OCI-LY7 (cell line): ENCODE measurements around the gene FNDC1. TPM values are rescaled to one million over a fixed set of nuclear protein-coding genes. Genes with fewer than 3 reads are reported as not detected.

Source experiments
- BruUV-seq: library from RNA; stranded (reverse); fragments of 400-500 nt; replicated peaks from 2 replicates; lab custom pipeline; 2021; lab: Mats Ljungman, UMichigan
- CTCF ChIA-PET: fragments of 300-600 bp; sonication (Branson Sonifier 250); formaldehyde crosslinking; loops from one replicate; lab custom pipeline; 2022; ENCODE audit warnings: antibody characterized with exemption; ENCODE audit not compliant: unreplicated experiment; lab: Charles Lee
- POLR2A ChIA-PET: fragments of 300-600 bp; sonication (Branson Sonifier 250); formaldehyde crosslinking; loops from one replicate; lab custom pipeline; 2022; ENCODE audit warnings: antibody characterized with exemption; lab: Charles Lee
- DNase-seq: peaks from one replicate; pipeline ENCODE4 v3.0.0-alpha.2; 2015; ENCODE audit warnings: low spot score
- H2AFZ ChIP-seq: fragments of 200-600 bp; sonication (generic), shearing (Covaris generic); 2 replicates; pipeline ENCODE4 v1.6.1; 2014; ENCODE audit warnings: mild to moderate bottlenecking, antibody characterized with exemption, low read length, moderate library complexity
- H3K27ac ChIP-seq: fragments of 200-600 bp; sonication (generic); 2 replicates; pipeline ENCODE4 v1.5.1; 2014; ENCODE audit warnings: mixed run types, low read depth, mild to moderate bottlenecking, moderate library complexity, low read length, inconsistent platforms; ENCODE audit not compliant: poor library complexity, severe bottlenecking
- H3K36me3 ChIP-seq: fragments of 200-600 bp; sonication (generic); 2 replicates; pipeline ENCODE4 v1.6.1; 2014; ENCODE audit warnings: mild to moderate bottlenecking, antibody characterized with exemption, low read length, moderate library complexity, mixed read lengths; ENCODE audit not compliant: insufficient read depth
- H3K4me1 ChIP-seq: fragments of 200-600 bp; sonication (generic); 2 replicates; pipeline ENCODE4 v1.5.1; 2014; ENCODE audit warnings: mild to moderate bottlenecking, low read length; ENCODE audit not compliant: insufficient read depth, poor library complexity, severe bottlenecking
- H3K4me2 ChIP-seq: fragments of 200-600 bp; sonication (generic); 2 replicates; pipeline ENCODE4 v1.6.1; 2014; ENCODE audit warnings: mild to moderate bottlenecking, low read length
- H3K4me3 ChIP-seq: fragments of 200-600 bp; sonication (generic); 2 replicates; pipeline ENCODE4 v1.5.1; 2014; ENCODE audit warnings: mild to moderate bottlenecking, low read depth, low read length; ENCODE audit not compliant: poor library complexity, severe bottlenecking
- H3K79me2 ChIP-seq: fragments of 200-600 bp; sonication (generic); 2 replicates; pipeline ENCODE4 v1.6.1; 2016; ENCODE audit warnings: low read depth, mild to moderate bottlenecking, low read length, moderate library complexity, mixed read lengths; ENCODE audit not compliant: insufficient read depth
- H3K9me2 ChIP-seq: fragments of 200-600 bp; sonication (generic); 2 replicates; pipeline ENCODE4 v1.6.1; 2016; ENCODE audit warnings: mild to moderate bottlenecking, low read length, mixed read lengths; ENCODE audit not compliant: insufficient read depth
- H3K9me3 ChIP-seq: fragments of 200-600 bp; sonication (generic); 2 replicates; pipeline ENCODE4 v1.6.1; 2014; ENCODE audit warnings: mild to moderate bottlenecking, mixed run types, low read length, mixed read lengths
- H4K20me1 ChIP-seq: fragments of 200-600 bp; sonication (generic); 2 replicates; pipeline ENCODE4 v1.6.1; 2014; ENCODE audit warnings: mild to moderate bottlenecking, antibody characterized with exemption, low read length, moderate library complexity, mixed read lengths; ENCODE audit not compliant: insufficient read depth
- EZH2phosphoT487 ChIP-seq: fragments of 200-600 bp; sonication (generic); IDR thresholded peaks from 2 replicates; pipeline ENCODE4 v1.6.1; 2018; ENCODE audit warnings: low read depth, borderline replicate concordance, mild to moderate bottlenecking, mixed run types, antibody characterized with exemption, low read length, moderate library complexity, mixed read lengths
- intact Hi-C: fragments of 100-400 bp; cut with micrococcal nuclease; formaldehyde crosslinking; loops from one replicate; pipeline ENCODE4 v1.10.0; 2022; ENCODE audit not compliant: unreplicated experiment
- total RNA-seq, 2 experiments: library from RNA; depleted of rRNA in 1 of 2; stranded (reverse); fragments of >200 nt in 1 of 2; shearing (Covaris generic) in 1 of 2; gene quantifications; 2 replicates each; pipeline ENCODE4 v1.2.3, GENCODE V29; 2014 to 2022
- TF ChIP-seq, protein P1 (sequence below): fragments of 200-600 bp; sonication (generic); conservative IDR thresholded peaks from 2 replicates; pipeline ENCODE4 v1.5.1; 2014; ENCODE audit warnings: mild to moderate bottlenecking, antibody characterized with exemption, low read length, moderate library complexity, mixed read lengths

Gene FNDC1
- total RNA-seq, 2 experiments from 2014 or later, result 0.16 to 19.9 TPM

DNA sequence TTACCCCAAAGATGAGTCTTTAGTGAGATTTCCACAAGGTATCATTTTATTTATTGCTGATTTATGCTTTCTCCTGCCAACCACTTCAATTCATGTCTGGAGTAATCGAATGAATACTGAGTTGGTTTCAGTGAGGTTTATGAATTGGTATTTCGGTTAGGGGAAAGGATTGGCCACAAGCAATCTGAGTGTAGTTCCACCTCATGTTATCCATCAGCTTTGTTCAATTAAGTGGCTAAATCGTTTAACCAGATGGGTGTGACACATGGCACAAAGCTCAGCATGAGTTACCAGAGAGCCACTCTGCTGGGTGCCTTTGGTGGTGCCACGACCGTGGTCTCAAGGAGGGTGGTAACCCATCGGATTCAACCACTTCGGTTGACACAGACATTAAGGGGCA is 148.2 kb downstream of the FNDC1 start:
- CTCF ChIA-PET, result interaction anchor here (0.8 kb wide), 1 partner anchor 15 kb away, joined by 3 read pairs; no protein-coding TSS in a partner anchor
- Histone ChIP-seq H3K4me2 (no peak overlapping the region), H3K4me1 (no peaks in the 10 kb centered on the region), H2AFZ (no peak overlapping the region), H3K9me3 (no peaks in the 10 kb centered on the region), H3K4me3 (no peak overlapping the region), H3K9me2 (no peaks in the 10 kb centered on the region), H3K79me2 (no peaks in the 10 kb centered on the region), H4K20me1 (no peaks in the 10 kb centered on the region), H3K36me3 (no peaks in the 10 kb centered on the region), H3K27ac (no peak overlapping the region)
- BruUV-seq, result no TSS peak
- DNase-seq, result no peak
- TF ChIP-seq, protein P1, sequence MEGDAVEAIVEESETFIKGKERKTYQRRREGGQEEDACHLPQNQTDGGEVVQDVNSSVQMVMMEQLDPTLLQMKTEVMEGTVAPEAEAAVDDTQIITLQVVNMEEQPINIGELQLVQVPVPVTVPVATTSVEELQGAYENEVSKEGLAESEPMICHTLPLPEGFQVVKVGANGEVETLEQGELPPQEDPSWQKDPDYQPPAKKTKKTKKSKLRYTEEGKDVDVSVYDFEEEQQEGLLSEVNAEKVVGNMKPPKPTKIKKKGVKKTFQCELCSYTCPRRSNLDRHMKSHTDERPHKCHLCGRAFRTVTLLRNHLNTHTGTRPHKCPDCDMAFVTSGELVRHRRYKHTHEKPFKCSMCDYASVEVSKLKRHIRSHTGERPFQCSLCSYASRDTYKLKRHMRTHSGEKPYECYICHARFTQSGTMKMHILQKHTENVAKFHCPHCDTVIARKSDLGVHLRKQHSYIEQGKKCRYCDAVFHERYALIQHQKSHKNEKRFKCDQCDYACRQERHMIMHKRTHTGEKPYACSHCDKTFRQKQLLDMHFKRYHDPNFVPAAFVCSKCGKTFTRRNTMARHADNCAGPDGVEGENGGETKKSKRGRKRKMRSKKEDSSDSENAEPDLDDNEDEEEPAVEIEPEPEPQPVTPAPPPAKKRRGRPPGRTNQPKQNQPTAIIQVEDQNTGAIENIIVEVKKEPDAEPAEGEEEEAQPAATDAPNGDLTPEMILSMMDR, result no peak
- TF ChIP-seq EZH2phosphoT487, result no peak
- POLR2A ChIA-PET, result no interaction called here
- intact Hi-C loops, result no loop called here

GRCh38 chr6:159321267-159321666 is 152.1 kb downstream of the FNDC1 start:
- no peak overlapping the region for H3K4me2 ChIP-seq
- no peaks in the 10 kb centered on the region for H3K79me2 ChIP-seq
- H4K20me1 ChIP-seq, result no peaks in the 10 kb centered on the region
- intact Hi-C loops, result no loop called here
- no TSS peak for BruUV-seq
- H3K36me3 ChIP-seq, result no peaks in the 10 kb centered on the region
- DNase-seq, result no peak
- ChIA-PET CTCF (no interaction called here), POLR2A (no interaction called here)
- no peaks in the 10 kb centered on the region for H3K9me3 ChIP-seq
- TF ChIP-seq EZH2phosphoT487, result no peak
- TF ChIP-seq, protein P1, result no peak
- H2AFZ ChIP-seq, result no peak overlapping the region
- no peaks in the 10 kb centered on the region for H3K4me1 ChIP-seq
- H3K27ac ChIP-seq, result no peak overlapping the region
- no peak overlapping the region for H3K4me3 ChIP-seq
- no peaks in the 10 kb centered on the region for H3K9me2 ChIP-seq

Other genes with a start within 250 kb of the FNDC1 start
- 2.7 TPM in 2 replicates for gene RSPH3, start 169.2 kb upstream of the FNDC1 start, total RNA-seq (2014; rRNA removed; shearing (Covaris generic))
- 6.5 and 6.6 TPM in 2 replicates for gene RSPH3, start 169.2 kb upstream of the FNDC1 start, total RNA-seq (2022)
- 25.4 and 30.7 TPM in 2 replicates for gene TAGAP, start 124.4 kb upstream of the FNDC1 start, total RNA-seq (2014; rRNA removed; shearing (Covaris generic))
- gene TAGAP, start 124.4 kb upstream of the FNDC1 start, total RNA-seq (2022), result 22.7 and 23.6 TPM in 2 replicates